A549 (cell line): Measurements from ENCODE around the gene PPIH. TPM values are rescaled to one million over a fixed set of nuclear protein-coding genes. Genes with fewer than 3 reads are reported as not detected.

Experiments used
- ATAC-seq, 2 experiments: fragments of 200-7000 bp in 1 of 2; fragments of >200 bp in 1 of 2; cut with Nextera tagmentation in 1 of 2; cut with Tn5 transposase in 1 of 2; 3 replicates each; pipeline versions ENCODE4 v1.8.0 to v1.9.1; 2018 to 2020; ENCODE audit warnings: mild to moderate bottlenecking in 1 of 2, moderate library complexity in 1 of 2
- CTCF ChIA-PET: fragments of 300-600 bp; sonication (Branson Sonifier 250); formaldehyde crosslinking; extraction: SDS; loops from one replicate; lab custom pipeline; 2021; ENCODE audit warnings: antibody characterized with exemption, inconsistent platforms; lab: Yijun Ruan, JAX
- POLR2A ChIA-PET: fragments of 350-600 bp; formaldehyde crosslinking; extraction: SDS; loops from one replicate; lab custom pipeline; 2021; ENCODE audit warnings: antibody characterized with exemption, inconsistent platforms; lab: Yijun Ruan, JAX
- DNase-seq, 2 experiments: peaks; one replicate each; pipeline versions ENCODE4 v3.0.0 to v3.0.0-alpha.2; 2011 to 2016; ENCODE audit warnings: low read depth in 1 of 2, low spot score in 1 of 2
- FAIRE-seq: peaks from 2 replicates; lab custom pipeline; 2011; peaks lifted over from hg19 to GRCh38; lab: Jason Lieb, UNC
- H3K27ac ChIP-seq, 2 experiments: fragments of >200 bp; sonication (Bioruptor Twin); formaldehyde crosslinking; 3 replicates each; pipeline ENCODE4 v1.5.1; 2016 to 2017
- H3K4me1 ChIP-seq: fragments of >200 bp; sonication (Bioruptor Twin); formaldehyde crosslinking; 3 replicates; pipeline ENCODE4 v1.6.1; 2016
- H3K4me2 ChIP-seq: fragments of >200 bp; sonication (Bioruptor Twin); formaldehyde crosslinking; 3 replicates; pipeline ENCODE4 v1.6.1; 2016
- H3K4me3 ChIP-seq: fragments of >200 bp; sonication (Bioruptor Twin); formaldehyde crosslinking; 3 replicates; pipeline ENCODE4 v1.5.1; 2016
- H3K9me3 ChIP-seq: fragments of >200 bp; sonication (Bioruptor Twin); formaldehyde crosslinking; 3 replicates; pipeline ENCODE4 v1.6.1; 2016
- CBX2 ChIP-seq: fragments of 200-600 bp; sonication (generic); IDR thresholded peaks from 2 replicates; pipeline ENCODE4 v1.6.1; 2016; ENCODE audit warnings: low read depth, mild to moderate bottlenecking, borderline replicate concordance
- EHF ChIP-seq: fragments of 250-450 bp; sonication (Bioruptor Pico); IDR thresholded peaks from 2 replicates; pipeline ENCODE4 v1.5.0; 2020; ENCODE audit warnings: mild to moderate bottlenecking
- EP300 ChIP-seq, 2 experiments: fragments of >200 bp; sonication (Bioruptor Twin); formaldehyde crosslinking; IDR thresholded peaks; 2 replicates in 1 of 2; 3 replicates in 1 of 2; pipeline ENCODE4 v1.6.1; 2016 to 2017
- ESRRA ChIP-seq: fragments of 150-350 bp; IDR thresholded peaks from 2 replicates; pipeline ENCODE4 v1.6.1; 2014; ENCODE audit warnings: mild to moderate bottlenecking, low read length, borderline replicate concordance
- FOSB ChIP-seq: fragments of 250-450 bp; sonication (Bioruptor Pico); IDR thresholded peaks from 2 replicates; pipeline ENCODE4 v1.5.0; 2020; ENCODE audit warnings: mild to moderate bottlenecking, moderate library complexity
- FOSL2 ChIP-seq, 2 experiments: fragments of 450-650 bp in 1 of 2; fragments of >200 bp in 1 of 2; sonication (Bioruptor Twin) in 1 of 2; formaldehyde crosslinking; IDR thresholded peaks; 2 replicates each; pipeline versions ENCODE4 v1.5.0 to v1.6.1; 2016 to 2020; ENCODE audit warnings: mild to moderate bottlenecking in 1 of 2, moderate library complexity in 1 of 2
- FOXS1 ChIP-seq: fragments of 250-450 bp; sonication (Bioruptor Pico); IDR thresholded peaks from 2 replicates; pipeline ENCODE4 v1.5.0; 2020; ENCODE audit warnings: mild to moderate bottlenecking, moderate library complexity
- HOXB5 ChIP-seq: fragments of 250-450 bp; sonication (Bioruptor Pico); IDR thresholded peaks from 2 replicates; pipeline ENCODE4 v1.5.0; 2020; ENCODE audit warnings: mild to moderate bottlenecking, moderate library complexity
- JUN ChIP-seq, 2 experiments: fragments of >200 bp; sonication (Bioruptor Twin); formaldehyde crosslinking; IDR thresholded peaks; 2 replicates in 1 of 2; 3 replicates in 1 of 2; pipeline ENCODE4 v1.6.1; 2016 to 2017
- JUNB ChIP-seq: fragments of >200 bp; sonication (Bioruptor Twin); formaldehyde crosslinking; IDR thresholded peaks from 2 replicates; pipeline ENCODE4 v1.6.1; 2016
- KDM5A ChIP-seq: fragments of 200-600 bp; sonication (generic); IDR thresholded peaks from 2 replicates; pipeline ENCODE4 v1.6.1; 2016; ENCODE audit warnings: antibody characterized with exemption, mild to moderate bottlenecking
- NR3C1 ChIP-seq: fragments of >200 bp; sonication (Bioruptor Twin); formaldehyde crosslinking; IDR thresholded peaks from 3 replicates; pipeline ENCODE4 v1.6.1; 2017
- PHF8 ChIP-seq: fragments of 200-600 bp; sonication (generic); IDR thresholded peaks from 2 replicates; pipeline ENCODE4 v1.6.1; 2016; ENCODE audit warnings: low read depth, mild to moderate bottlenecking, antibody characterized with exemption, moderate library complexity, borderline replicate concordance
- POLR2AphosphoS2 ChIP-seq: conservative IDR thresholded peaks from 2 replicates; pipeline ENCODE4 v1.6.1; 2012; ENCODE audit warnings: low read length, improper control_type of control experiment, inconsistent platforms
- RAD21 ChIP-seq, 2 experiments: fragments of >200 bp in 1 of 2; sonication (Bioruptor Twin) in 1 of 2; formaldehyde crosslinking in 1 of 2; IDR thresholded peaks in 1 of 2; conservative IDR thresholded peaks in 1 of 2; 2 replicates in 1 of 2; 3 replicates in 1 of 2; pipeline ENCODE4 v1.6.1; 2012 to 2018; ENCODE audit warnings: inconsistent platforms in 1 of 2
- RNF2 ChIP-seq: fragments of 200-600 bp; sonication (generic); IDR thresholded peaks from 2 replicates; pipeline ENCODE4 v1.6.1; 2016; ENCODE audit warnings: low read depth, mild to moderate bottlenecking, antibody characterized with exemption, moderate library complexity, borderline replicate concordance
- TP53 ChIP-seq: fragments of 250-450 bp; sonication (Bioruptor Pico); IDR thresholded peaks from 2 replicates; pipeline ENCODE4 v1.5.0; 2021; ENCODE audit warnings: mild to moderate bottlenecking, moderate library complexity
- ZSCAN20 ChIP-seq: fragments of 250-450 bp; sonication (Bioruptor Pico); IDR thresholded peaks from 2 replicates; pipeline ENCODE4 v1.8.0; 2022; ENCODE audit warnings: mild to moderate bottlenecking, moderate library complexity
- WGBS: methylation state at CpG from one replicate; pipeline ENCODE4 v1.1.6; 2017; ENCODE audit errors: missing lambda C conversion rate; 5-methylcytosine and 5-hydroxymethylcytosine counted together
- polyA plus RNA-seq, 4 experiments: library from polyadenylated mRNA; depleted of rRNA in 3 of 4; stranded (reverse); fragments of >200 nt; fragmentation: RNase III in 1 of 4; extraction: RNeasy Plus Mini Kit Qiagen cat#74134 plus additional on column Dnase treatment in 1 of 4; gene quantifications; 2 replicates in 3 of 4; 3 replicates in 1 of 4; pipeline ENCODE4 v1.2.3, GENCODE V29; 2011 to 2017
- TF ChIP-seq, protein P1 (sequence below): fragments of 200-600 bp; sonication (generic); IDR thresholded peaks from 2 replicates; pipeline ENCODE4 v1.6.1; 2016; ENCODE audit warnings: antibody characterized with exemption, mild to moderate bottlenecking, moderate library complexity
- TF ChIP-seq, protein P2 (sequence below): fragments of 150-350 bp; IDR thresholded peaks from 2 replicates; pipeline ENCODE4 v1.6.1; 2014; ENCODE audit warnings: low read depth, mild to moderate bottlenecking, low read length
- TF ChIP-seq, protein P3 (sequence below): fragments of 250-450 bp; sonication (Bioruptor Pico); IDR thresholded peaks from 2 replicates; pipeline ENCODE4 v1.5.0; 2021; ENCODE audit warnings: mild to moderate bottlenecking, moderate library complexity, borderline replicate concordance
- TF ChIP-seq, protein P4 (sequence below): fragments of >200 bp; sonication (Bioruptor Twin); formaldehyde crosslinking; IDR thresholded peaks from 2 replicates; pipeline ENCODE4 v1.6.1; 2016
- TF ChIP-seq, protein P5 (sequence below): fragments of 250-450 bp; sonication (Bioruptor Pico); IDR thresholded peaks from 2 replicates; pipeline ENCODE4 v1.5.0; 2020; ENCODE audit warnings: low read depth, mild to moderate bottlenecking, moderate library complexity

Gene PPIH
- polyA plus RNA-seq, 2 of the 4 experiments (the other 2 are of a cell fraction): 59.0 to 68.9 TPM

DNA sequence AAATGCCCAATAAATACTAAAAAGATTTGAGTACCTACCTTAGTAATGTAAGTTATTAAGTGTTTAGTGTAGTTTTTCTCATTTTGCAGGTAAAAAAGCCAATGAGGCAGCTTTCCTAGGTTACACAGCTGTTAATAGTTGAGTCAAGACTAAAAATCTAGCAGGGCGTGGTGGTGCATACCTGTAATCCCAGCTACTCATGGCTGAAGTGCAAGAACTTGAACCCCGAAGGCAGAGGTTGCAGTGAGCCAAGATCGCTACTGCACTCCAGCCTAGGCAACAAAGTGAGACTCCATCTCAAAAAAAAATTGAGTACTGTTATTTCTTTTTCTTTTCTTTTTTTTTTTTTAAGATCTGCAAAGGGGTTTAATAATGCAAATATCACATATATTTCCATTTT lies 31.7 kb downstream of the PPIH start (continued):
- TF ChIP-seq, protein P1, sequence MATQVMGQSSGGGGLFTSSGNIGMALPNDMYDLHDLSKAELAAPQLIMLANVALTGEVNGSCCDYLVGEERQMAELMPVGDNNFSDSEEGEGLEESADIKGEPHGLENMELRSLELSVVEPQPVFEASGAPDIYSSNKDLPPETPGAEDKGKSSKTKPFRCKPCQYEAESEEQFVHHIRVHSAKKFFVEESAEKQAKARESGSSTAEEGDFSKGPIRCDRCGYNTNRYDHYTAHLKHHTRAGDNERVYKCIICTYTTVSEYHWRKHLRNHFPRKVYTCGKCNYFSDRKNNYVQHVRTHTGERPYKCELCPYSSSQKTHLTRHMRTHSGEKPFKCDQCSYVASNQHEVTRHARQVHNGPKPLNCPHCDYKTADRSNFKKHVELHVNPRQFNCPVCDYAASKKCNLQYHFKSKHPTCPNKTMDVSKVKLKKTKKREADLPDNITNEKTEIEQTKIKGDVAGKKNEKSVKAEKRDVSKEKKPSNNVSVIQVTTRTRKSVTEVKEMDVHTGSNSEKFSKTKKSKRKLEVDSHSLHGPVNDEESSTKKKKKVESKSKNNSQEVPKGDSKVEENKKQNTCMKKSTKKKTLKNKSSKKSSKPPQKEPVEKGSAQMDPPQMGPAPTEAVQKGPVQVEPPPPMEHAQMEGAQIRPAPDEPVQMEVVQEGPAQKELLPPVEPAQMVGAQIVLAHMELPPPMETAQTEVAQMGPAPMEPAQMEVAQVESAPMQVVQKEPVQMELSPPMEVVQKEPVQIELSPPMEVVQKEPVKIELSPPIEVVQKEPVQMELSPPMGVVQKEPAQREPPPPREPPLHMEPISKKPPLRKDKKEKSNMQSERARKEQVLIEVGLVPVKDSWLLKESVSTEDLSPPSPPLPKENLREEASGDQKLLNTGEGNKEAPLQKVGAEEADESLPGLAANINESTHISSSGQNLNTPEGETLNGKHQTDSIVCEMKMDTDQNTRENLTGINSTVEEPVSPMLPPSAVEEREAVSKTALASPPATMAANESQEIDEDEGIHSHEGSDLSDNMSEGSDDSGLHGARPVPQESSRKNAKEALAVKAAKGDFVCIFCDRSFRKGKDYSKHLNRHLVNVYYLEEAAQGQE: no peak
- TF ChIP-seq FOXS1 (CRISPR knock-in tag) (no peak), NR3C1 (no peak), RAD21 (conservative IDR thresholded peaks at IDR 0.05 in 1 of 2, IDR thresholded peaks at IDR 0.05 in 1 of 2) (no peak), EHF (CRISPR knock-in tag) (no peak)
- TF ChIP-seq, all 56 proteins: peak for 0

DNA sequence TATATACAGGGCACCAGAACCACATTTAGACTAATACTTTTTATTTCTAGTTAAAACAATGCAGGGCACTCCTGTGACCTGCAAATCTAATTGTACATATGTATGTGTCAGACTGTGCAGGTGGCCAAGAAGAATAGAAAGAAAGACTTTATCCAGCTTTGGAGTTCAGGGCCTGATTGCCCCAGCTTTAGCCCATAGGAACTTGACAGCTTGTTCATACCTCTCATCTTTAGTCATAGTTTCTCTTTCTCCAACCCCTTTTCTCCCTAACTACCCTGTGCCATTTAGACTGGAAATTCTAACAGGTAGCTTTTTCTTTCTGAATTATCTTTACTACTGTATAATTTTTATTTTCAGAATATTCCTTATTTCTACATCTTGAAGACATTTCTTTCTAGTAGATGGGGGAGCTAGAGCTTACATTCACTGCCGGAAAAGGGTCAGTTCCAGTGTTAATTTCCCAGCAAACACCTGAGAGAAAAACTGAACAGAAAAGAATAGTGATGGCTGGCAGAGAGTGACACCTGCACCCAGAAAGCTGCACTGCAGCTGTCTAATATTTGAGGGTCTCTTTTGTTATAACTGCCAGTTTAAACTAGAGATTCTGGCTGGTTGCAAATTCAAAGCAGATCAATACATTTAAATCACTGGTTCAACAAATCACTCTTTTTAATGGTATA lies 32.4 kb downstream of the PPIH start:
- no peak overlapping the region for H3K27ac ChIP-seq
- H3K4me1 ChIP-seq: peaks cover 71% of the 10 kb centered on the region
- H3K4me2 ChIP-seq: 0 out of 3 replicates have a peak overlapping the region, but pooled peaks have one; percentile 13
- FAIRE-seq: no peak
- ATAC-seq: no peak; a peak in 1 of 6 replicates
- CTCF ChIA-PET: interaction anchor here (1.2 to 1.3 kb wide), 2 partner anchors 8 to 26 kb away, joined by 3 to 4 read pairs; partner anchors contain the start of gene YBX1
- TF ChIP-seq RNF2 (no peak), FOSL2 (IDR thresholded peaks at IDR 0.05) (no peak), FOSL2 (CRISPR knock-in tag; IDR thresholded peaks at IDR 0.05) (no peak), HOXB5 (CRISPR knock-in tag) (no peak), KDM5A (no peak), TP53 (no peak), CBX2 (no peak), JUNB (no peak), ZSCAN20 (CRISPR knock-in tag) (no peak), EP300 (IDR thresholded peaks at IDR 0.05) (no peak), FOSB (no peak), JUN (IDR thresholded peaks at IDR 0.05) (no peak), PHF8 (no peak), ESRRA (no peak), POLR2AphosphoS2 (no peak), FOXS1 (CRISPR knock-in tag) (no peak)
- TF ChIP-seq, protein P2, sequence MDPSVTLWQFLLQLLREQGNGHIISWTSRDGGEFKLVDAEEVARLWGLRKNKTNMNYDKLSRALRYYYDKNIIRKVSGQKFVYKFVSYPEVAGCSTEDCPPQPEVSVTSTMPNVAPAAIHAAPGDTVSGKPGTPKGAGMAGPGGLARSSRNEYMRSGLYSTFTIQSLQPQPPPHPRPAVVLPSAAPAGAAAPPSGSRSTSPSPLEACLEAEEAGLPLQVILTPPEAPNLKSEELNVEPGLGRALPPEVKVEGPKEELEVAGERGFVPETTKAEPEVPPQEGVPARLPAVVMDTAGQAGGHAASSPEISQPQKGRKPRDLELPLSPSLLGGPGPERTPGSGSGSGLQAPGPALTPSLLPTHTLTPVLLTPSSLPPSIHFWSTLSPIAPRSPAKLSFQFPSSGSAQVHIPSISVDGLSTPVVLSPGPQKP: no peak
- TF ChIP-seq, protein P3, sequence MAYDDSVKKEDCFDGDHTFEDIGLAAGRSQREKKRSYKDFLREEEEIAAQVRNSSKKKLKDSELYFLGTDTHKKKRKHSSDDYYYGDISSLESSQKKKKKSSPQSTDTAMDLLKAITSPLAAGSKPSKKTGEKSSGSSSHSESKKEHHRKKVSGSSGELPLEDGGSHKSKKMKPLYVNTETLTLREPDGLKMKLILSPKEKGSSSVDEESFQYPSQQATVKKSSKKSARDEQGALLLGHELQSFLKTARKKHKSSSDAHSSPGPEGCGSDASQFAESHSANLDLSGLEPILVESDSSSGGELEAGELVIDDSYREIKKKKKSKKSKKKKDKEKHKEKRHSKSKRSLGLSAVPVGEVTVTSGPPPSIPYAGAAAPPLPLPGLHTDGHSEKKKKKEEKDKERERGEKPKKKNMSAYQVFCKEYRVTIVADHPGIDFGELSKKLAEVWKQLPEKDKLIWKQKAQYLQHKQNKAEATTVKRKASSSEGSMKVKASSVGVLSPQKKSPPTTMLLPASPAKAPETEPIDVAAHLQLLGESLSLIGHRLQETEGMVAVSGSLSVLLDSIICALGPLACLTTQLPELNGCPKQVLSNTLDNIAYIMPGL (CRISPR knock-in tag): no peak
- TF ChIP-seq, protein P4, sequence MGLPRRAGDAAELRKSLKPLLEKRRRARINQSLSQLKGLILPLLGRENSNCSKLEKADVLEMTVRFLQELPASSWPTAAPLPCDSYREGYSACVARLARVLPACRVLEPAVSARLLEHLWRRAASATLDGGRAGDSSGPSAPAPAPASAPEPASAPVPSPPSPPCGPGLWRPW: no peak
- TF ChIP-seq, protein P5, sequence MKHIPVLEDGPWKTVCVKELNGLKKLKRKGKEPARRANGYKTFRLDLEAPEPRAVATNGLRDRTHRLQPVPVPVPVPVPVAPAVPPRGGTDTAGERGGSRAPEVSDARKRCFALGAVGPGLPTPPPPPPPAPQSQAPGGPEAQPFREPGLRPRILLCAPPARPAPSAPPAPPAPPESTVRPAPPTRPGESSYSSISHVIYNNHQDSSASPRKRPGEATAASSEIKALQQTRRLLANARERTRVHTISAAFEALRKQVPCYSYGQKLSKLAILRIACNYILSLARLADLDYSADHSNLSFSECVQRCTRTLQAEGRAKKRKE (CRISPR knock-in tag): no peak
- H3K9me3 ChIP-seq: no peaks in the 10 kb centered on the region
- 67% methylated on average over 1 of the region's 1 CpG for WGBS
- H3K4me3 ChIP-seq: no peak overlapping the region
- POLR2A ChIA-PET: interaction anchor here (2.1 kb wide), 1 partner anchor 8 kb away, joined by 7 read pairs; the partner anchor contains the start of gene YBX1
- DNase-seq: no peak
